Retinal pigment epithelial cell (primary cell): ENCODE results near the gene SOWAHB.
A peak's percentile ranks its signal among the peaks of the same experiment; 100 is the strongest.

Experiments used
- DNase-seq: peaks from one replicate; pipeline ENCODE4 v3.0.0-alpha.2; 2010; ENCODE audit warnings: low read depth
- H3K4me3 ChIP-seq: 2 replicates; pipeline ENCODE4 v1.5.1; 2011; ENCODE audit warnings: mild to moderate bottlenecking, low read length, control low read depth, moderate library complexity
- CTCF ChIP-seq: conservative IDR thresholded peaks from 2 replicates; pipeline ENCODE4 v1.5.1; 2011; ENCODE audit warnings: low read depth, low read length, control low read depth, inconsistent platforms

SOWAHB gene

GRCh38 chr4:76902233-76902890 lies 4.4 kb upstream of the SOWAHB start:
- TF ChIP-seq CTCF = no peak
- no peak overlapping the region for H3K4me3 ChIP-seq
- DNase-seq = no peak

- H3K4me3 ChIP-seq = no peak overlapping the region
- TF ChIP-seq CTCF = no peak
- no peak for DNase-seq
Observed at GRCh38 chr4:76898949-76899645, 1.2 kb upstream of the SOWAHB start.

- H3K4me3 ChIP-seq = peak overlapping the region; percentile 44
- DNase-seq = no peak
- TF ChIP-seq CTCF = no peak
Observed at GRCh38 chr4:76898385-76898692, 395 bp upstream of the SOWAHB start.

GRCh38 chr4:76896614-76897535 lies 1.1 kb downstream of the SOWAHB start:
- peak overlapping the region; percentile 44 for H3K4me3 ChIP-seq
- TF ChIP-seq CTCF = no peak
- no peak for DNase-seq

GRCh38 chr4:76896048-76896447 lies 1.9 kb downstream of the SOWAHB start:
- TF ChIP-seq CTCF = no peak
- H3K4me3 ChIP-seq = no peak overlapping the region
- no peak for DNase-seq

- no peak overlapping the region for H3K4me3 ChIP-seq
- TF ChIP-seq CTCF = peak; percentile 7
- no peak for DNase-seq
Observed at GRCh38 chr4:76895619-76896018, 2.3 kb downstream of the SOWAHB start.
